Large intestine (tissue), 3 donors: ENCODE data around the gene AP2B1. TPM values are rescaled to one million over a fixed set of nuclear protein-coding genes. Genes with fewer than 3 reads are reported as not detected.
"Not testable (repeated sequence)": the region's sequence is repeated elsewhere in the genome, so short reads cannot be mapped to it uniquely, and the experiment has no call there.

ENCODE experiments used
- DNase-seq, 2 donors: peaks; one replicate each; pipeline versions ENCODE4 v3.0.0 to v3.0.0-alpha.2; 2013
- H3K27ac ChIP-seq: one replicate; pipeline ENCODE4 v1.5.1; 2013; ENCODE audit warnings: low read length
- H3K27me3 ChIP-seq: 2 replicates; pipeline ENCODE4 v1.6.1; 2013; ENCODE audit warnings: low read length; ENCODE audit not compliant: control insufficient read depth, insufficient read depth
- H3K36me3 ChIP-seq: 2 replicates; pipeline ENCODE4 v1.6.1; 2013; ENCODE audit warnings: low read length; ENCODE audit not compliant: control insufficient read depth, insufficient read depth
- H3K4me1 ChIP-seq: one replicate; pipeline ENCODE4 v1.6.1; 2013; ENCODE audit warnings: low read length; ENCODE audit not compliant: control insufficient read depth, insufficient read depth
- H3K4me3 ChIP-seq: one replicate; pipeline ENCODE4 v1.5.1; 2013; ENCODE audit warnings: low read length
- H3K9me3 ChIP-seq: one replicate; pipeline ENCODE4 v1.6.1; 2013; ENCODE audit warnings: mild to moderate bottlenecking, low read depth, low read length, moderate library complexity; ENCODE audit not compliant: control insufficient read depth
- WGBS: methylation state at CpG from one replicate; pipeline ENCODE4 v1.1.5; 2013; ENCODE audit warnings: low lambda C conversion rate; ENCODE audit not compliant: insufficient coverage; 5-methylcytosine and 5-hydroxymethylcytosine counted together
- polyA plus RNA-seq: library from polyadenylated mRNA; unstranded; fragments of 120-200 nt; gene quantifications from one replicate; pipeline ENCODE4 v1.2.1, GENCODE V29; 2013

Gene AP2B1
- polyA plus RNA-seq, 1 donor, result 89.5 TPM

DNA sequence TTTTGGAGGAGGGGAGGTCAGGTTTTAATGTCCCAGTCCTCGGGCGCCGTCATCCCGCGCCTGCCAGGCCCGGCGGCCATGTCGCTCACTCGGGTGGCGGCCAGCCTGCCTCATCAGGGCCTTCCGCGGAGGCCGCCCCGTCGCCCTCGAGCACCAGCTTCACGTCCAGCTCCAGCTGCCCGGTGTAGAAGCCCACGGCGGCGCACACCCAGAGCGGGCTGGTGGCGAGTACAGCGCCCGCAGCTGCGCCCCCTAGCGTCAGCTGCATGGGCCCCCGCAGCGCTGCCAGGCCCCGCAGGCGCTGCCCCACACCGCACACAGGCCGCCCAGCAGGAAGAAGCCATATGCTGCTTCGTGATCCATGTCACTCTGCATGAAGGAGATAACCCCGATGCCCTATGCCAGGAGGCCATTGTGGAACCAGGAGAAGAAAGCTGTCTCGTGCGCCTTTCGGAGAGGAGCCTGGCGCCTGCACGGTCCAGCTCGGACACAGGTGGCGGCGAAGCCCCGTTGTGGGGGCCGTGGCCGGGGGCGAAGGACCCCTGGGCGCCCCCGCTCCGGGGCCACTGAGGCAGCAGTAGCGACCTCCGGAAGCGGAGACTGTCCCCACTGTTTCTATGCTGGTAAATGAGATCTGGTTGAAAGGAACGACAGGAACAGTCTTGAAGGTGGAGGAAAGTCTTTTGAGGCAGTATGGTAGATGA is 9.6 kb downstream of the AP2B1 start:
- Histone ChIP-seq H3K4me1 (peaks cover 6% of the 10 kb centered on the region), H3K27me3 (no peaks in the 10 kb centered on the region), H3K9me3 (peaks cover 7% of the 10 kb centered on the region), H3K4me3 (no peak overlapping the region), H3K36me3 (peaks cover 50% of the 10 kb centered on the region), H3K27ac (peak overlapping the region; percentile 79)
- WGBS, result no CpG with 5 or more reads among the region's 54 CpGs
- no peak for DNase-seq

DNA sequence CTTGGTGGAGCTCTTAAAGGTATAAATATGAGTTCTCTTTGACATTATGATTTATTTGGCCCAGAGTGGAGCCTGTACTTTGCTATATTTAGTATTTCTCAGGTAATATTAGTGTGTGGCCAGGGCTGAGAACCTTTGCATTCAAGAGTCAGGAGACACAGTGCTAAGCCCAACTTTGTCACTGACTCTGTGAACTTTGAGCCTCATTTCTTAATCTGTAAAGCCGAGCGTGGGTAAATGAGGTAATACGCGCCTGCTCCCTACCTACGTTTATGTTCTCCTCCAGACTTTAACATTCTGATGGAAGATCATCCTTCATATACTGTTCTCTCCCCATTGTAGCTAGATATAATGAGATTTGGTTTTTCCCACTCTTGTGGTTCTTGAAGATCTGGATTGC is 10.5 kb downstream of the AP2B1 start:
- Histone ChIP-seq H3K9me3 (peaks cover 7% of the 10 kb centered on the region), H3K27me3 (no peaks in the 10 kb centered on the region), H3K4me3 (no peak overlapping the region), H3K36me3 (peaks cover 53% of the 10 kb centered on the region), H3K27ac (peak overlapping the region; percentile 79), H3K4me1 (peaks cover 6% of the 10 kb centered on the region)
- 40% methylated on average over 2 of the region's 5 CpGs for WGBS
- DNase-seq, result peak; percentile 76 to 91

DNA sequence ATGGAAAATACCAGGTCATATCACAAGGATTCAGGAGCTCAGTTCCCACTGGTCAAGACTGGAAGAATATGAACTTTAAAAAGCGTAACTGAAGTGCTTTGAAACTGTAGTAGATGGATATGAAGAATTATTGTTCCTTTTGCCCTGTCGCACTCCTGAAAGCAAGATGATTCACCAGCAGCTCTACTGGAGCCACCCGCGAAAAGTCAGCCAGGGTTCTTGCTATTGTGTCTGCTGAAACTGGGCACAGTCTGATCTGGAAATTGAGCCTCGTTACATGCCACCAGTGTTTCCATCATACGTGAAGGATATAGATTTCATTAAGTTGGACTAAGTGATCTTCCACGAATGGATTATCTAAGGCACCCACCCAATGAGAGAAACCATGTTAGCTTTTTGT is 16.6 kb downstream of the AP2B1 start:
- DNase-seq, result no peak
- WGBS, result 100% methylated on average over 1 of the region's 7 CpGs
- H3K36me3 ChIP-seq, result peaks cover 52% of the 10 kb centered on the region

DNA sequence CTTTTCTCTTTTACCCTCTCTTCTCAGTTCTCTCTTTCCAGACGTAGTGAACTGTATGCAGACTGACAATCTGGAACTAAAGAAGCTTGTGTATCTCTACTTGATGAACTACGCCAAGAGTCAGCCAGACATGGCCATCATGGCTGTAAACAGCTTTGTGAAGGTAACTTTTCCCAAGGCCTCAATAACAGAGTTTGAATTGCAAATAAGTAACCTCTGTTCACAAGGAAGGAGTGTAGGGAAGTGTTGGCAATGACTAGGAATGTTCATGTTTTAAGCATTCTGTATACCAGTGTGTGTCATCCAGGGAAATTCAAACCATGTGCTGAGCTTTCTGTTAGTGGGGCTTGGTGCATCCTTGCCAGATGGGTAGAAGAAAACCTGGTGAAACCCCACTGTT is 18.6 kb downstream of the AP2B1 start:
- Histone ChIP-seq H3K36me3 (peaks cover 49% of the 10 kb centered on the region), H3K4me3 (no peak overlapping the region)

More for the DNA sequence above, 16.6 kb downstream of the AP2B1 start:
- Histone ChIP-seq H3K27me3 (no peaks in the 10 kb centered on the region), H3K4me1 (no peaks in the 10 kb centered on the region), H3K9me3 (no peaks in the 10 kb centered on the region), H3K4me3 (no peak overlapping the region), H3K27ac (no peak overlapping the region)

DNA sequence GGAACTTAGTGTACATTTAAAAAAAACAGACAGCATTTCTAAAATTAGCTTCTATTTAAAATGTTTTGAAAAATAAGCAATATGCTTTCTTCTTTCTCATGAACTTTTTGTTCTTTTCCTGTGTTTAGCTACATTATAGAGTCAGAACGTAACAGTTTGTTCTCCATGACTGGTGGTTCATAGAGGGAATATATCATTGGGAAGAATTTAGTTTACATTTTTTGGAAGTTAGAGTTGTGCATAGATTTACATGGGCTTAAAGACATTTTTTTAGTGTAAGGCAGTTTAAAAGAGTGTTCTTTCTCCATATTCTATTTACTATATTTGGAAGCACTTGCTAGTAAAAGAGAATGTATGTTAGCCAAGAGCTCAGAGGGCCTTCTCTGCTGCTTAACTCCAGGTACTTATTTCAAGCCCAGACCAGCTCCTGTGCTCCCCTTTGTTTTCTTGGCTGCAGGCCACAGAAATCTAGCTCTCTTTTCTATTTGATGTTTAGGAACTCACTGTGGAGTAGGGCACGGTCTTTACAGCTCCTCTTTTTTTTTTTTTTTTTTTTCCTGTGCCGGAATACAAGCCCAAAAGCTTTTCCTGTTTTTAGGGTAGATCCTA is 20.2 kb downstream of the AP2B1 start:
- H3K36me3 ChIP-seq, result peaks cover 46% of the 10 kb centered on the region
- no peaks in the 10 kb centered on the region for H3K27me3 ChIP-seq
- no peak overlapping the region for H3K4me3 ChIP-seq
- no peak for DNase-seq
- H3K27ac ChIP-seq, result peak overlapping the region; percentile 39
- WGBS, result 80% methylated on average over 2 of the region's 3 CpGs
- H3K9me3 ChIP-seq, result no peaks in the 10 kb centered on the region
- no peaks in the 10 kb centered on the region for H3K4me1 ChIP-seq

More for the DNA sequence above, 18.6 kb downstream of the AP2B1 start:
- H3K9me3 ChIP-seq, result no peaks in the 10 kb centered on the region
- 100% methylated on average over 1 of the region's 2 CpGs for WGBS
- no peak overlapping the region for H3K27ac ChIP-seq
- no peaks in the 10 kb centered on the region for H3K27me3 ChIP-seq
- DNase-seq, result no peak
- H3K4me1 ChIP-seq, result no peaks in the 10 kb centered on the region

DNA sequence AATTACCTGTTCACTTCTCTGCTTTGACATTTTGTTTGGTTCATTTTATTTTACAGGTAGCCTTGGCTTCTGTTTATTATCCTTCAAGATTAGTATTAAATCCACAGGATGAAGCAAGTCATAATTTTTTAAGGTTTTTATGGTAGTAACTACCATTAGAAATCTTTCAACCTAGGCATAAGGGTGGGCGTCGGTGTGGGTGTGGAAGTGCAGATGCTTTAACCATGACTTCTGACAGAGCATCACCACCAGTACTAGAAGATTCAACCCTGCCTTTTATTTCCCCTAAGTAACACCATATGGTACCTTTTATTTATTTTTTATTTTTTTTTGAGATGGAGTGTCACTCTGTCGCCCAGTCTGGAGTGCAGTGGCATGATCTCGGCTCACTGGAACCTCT is 22.7 kb downstream of the AP2B1 start:
- Histone ChIP-seq H3K27ac (no peak overlapping the region), H3K36me3 (peaks cover 50% of the 10 kb centered on the region), H3K9me3 (no peaks in the 10 kb centered on the region), H3K4me3 (no peak overlapping the region), H3K4me1 (no peaks in the 10 kb centered on the region), H3K27me3 (no peaks in the 10 kb centered on the region)
- no peak for DNase-seq
- 100% methylated on average over 2 of the region's 4 CpGs for WGBS

DNA sequence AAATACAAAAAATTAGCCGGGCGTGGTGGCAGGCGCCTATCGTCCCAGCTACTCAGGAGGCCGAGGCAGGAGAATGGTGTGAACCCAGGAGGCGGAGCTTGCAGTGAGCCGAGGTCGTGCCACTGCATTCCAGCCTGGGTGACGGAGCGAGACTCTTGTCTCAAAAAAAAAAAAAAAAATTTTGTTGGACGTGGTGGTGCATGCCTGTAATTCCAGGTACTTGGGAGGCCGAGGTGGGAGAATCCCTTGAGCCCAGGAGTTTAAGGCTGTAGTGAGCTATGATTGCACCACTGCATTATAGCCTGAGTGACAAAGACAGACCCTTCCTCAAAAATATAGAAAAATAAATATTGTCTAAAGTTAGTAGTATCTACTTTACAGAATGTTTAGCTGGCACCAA is 23.6 kb downstream of the AP2B1 start:
- H3K9me3 ChIP-seq, H3K27ac ChIP-seq, DNase-seq, H3K4me1 ChIP-seq, H3K27me3 ChIP-seq, H3K4me3 ChIP-seq: not testable (repeated sequence)
- H3K36me3 ChIP-seq, result peaks cover 46% of the 10 kb centered on the region
- 90% methylated on average over 2 of the region's 12 CpGs for WGBS

DNA sequence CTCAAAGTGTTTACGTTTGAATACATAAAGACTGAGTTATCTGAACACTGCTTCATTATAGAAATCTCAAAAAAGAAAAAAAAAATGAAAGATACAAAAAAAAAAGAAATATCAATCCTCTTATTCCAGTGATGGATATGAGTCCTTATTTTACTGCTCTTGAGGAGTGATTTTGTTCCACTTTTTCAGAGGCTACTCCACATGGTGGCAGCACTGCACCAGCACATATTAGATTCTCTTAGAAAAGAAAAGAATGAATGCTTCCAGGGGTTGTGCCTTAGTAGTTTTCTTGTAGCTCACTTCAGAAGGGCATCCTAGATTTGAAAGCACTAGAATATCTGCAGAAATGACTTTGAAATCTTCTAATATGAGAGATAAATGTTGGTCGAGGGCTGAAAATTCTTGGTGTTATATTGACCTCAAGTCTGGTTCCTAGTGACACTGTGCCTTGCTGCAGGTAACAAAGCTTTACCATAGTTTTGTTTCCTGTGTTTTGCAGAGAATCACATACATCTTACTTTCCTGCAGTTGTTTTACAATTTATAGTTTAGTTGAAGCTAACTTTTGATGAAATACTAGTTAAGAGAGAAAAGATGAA is 25.9 kb downstream of the AP2B1 start:
- no peak overlapping the region for H3K4me3 ChIP-seq
- H3K27ac ChIP-seq, result no peak overlapping the region
- H3K4me1 ChIP-seq, result no peaks in the 10 kb centered on the region
- no peaks in the 10 kb centered on the region for H3K9me3 ChIP-seq
- H3K36me3 ChIP-seq, result peaks cover 35% of the 10 kb centered on the region
- 86% methylated on average over 2 of the region's 2 CpGs for WGBS
- DNase-seq, result peak; percentile 22 to 37
- no peaks in the 10 kb centered on the region for H3K27me3 ChIP-seq

DNA sequence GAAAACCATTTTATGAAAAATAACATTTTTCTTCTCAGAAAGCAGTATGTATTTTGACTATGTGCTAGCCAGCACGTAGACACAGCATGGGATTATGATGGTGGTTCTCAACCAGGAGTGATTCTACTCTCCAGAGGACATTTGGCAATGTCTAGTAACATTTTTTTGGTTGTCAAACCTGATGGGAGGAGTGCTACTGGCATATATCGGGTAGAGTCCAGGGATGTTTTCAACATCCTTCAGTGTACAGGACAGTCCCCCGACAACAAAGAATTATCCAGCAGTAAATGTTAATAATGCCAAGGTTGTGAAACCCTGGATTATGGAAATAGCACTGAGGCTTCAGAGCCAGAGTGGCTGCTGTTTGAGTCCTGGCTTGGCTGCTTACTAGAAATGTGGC is 27.7 kb downstream of the AP2B1 start:
- Histone ChIP-seq H3K27ac (no peak overlapping the region), H3K4me1 (no peaks in the 10 kb centered on the region), H3K4me3 (no peak overlapping the region), H3K27me3 (no peaks in the 10 kb centered on the region), H3K9me3 (no peaks in the 10 kb centered on the region), H3K36me3 (peaks cover 21% of the 10 kb centered on the region)
- WGBS, result no CpG with 5 or more reads among the region's 3 CpGs
- DNase-seq, result no peak

DNA sequence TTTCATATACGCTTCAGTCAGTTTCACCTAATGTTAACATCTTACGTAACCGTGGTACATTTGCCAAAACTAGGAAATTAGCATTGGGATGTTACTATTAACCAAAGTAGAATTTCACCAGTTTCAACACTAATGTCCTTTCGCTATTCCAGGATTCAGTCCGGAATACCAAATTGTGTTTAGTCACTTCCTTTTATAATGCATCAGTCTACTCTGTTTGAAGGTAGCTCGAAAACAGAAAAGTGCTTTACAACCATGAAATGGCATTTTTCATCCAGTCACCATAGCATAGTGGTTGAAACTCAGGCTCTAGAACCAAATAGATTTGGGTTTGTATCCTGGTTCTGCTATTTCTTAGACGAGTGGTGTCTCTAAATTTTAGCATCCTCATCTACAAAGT is 29.4 kb downstream of the AP2B1 start:
- 84% methylated on average over 3 of the region's 7 CpGs for WGBS

More for the DNA sequence above, 29.4 kb downstream of the AP2B1 start:
- H3K27ac ChIP-seq, result no peak overlapping the region
- H3K4me3 ChIP-seq, result no peak overlapping the region
- no peak for DNase-seq
- no peaks in the 10 kb centered on the region for H3K9me3 ChIP-seq
- peaks cover 17% of the 10 kb centered on the region for H3K36me3 ChIP-seq
- no peaks in the 10 kb centered on the region for H3K4me1 ChIP-seq
- no peaks in the 10 kb centered on the region for H3K27me3 ChIP-seq
